ENCODE results near the gene TBXA2R.

The TBXA2R gene

GRCh38 chr19:3618811-3619630 lies 12.3 kb upstream of the TBXA2R start:
- DNase-seq, result no peak

- no peak for DNase-seq
These were observed 11.6 kb upstream of the TBXA2R start for GRCh38 chr19:3618144-3618810.

- no peak for DNase-seq
These were observed 10.8 kb upstream of the TBXA2R start for GRCh38 chr19:3617463-3617862.

GRCh38 chr19:3615524-3616135 lies 9.0 kb upstream of the TBXA2R start:
- no peak for DNase-seq

GRCh38 chr19:3614858-3615505 lies 8.3 kb upstream of the TBXA2R start:
- no peak for DNase-seq

GRCh38 chr19:3613818-3614661 lies 7.4 kb upstream of the TBXA2R start:
- no peak for DNase-seq

GRCh38 chr19:3612901-3613741 lies 6.4 kb upstream of the TBXA2R start:
- no peak for DNase-seq

GRCh38 chr19:3612330-3612729 lies 5.7 kb upstream of the TBXA2R start:
- DNase-seq, result no peak

GRCh38 chr19:3611841-3612240 lies 5.2 kb upstream of the TBXA2R start:
- DNase-seq, result no peak

GRCh38 chr19:3610745-3611717 lies 4.4 kb upstream of the TBXA2R start:
- DNase-seq, result no peak

- no peak for DNase-seq
These were observed 3.4 kb upstream of the TBXA2R start for GRCh38 chr19:3609779-3610719.

GRCh38 chr19:3608750-3609322 lies 2.2 kb upstream of the TBXA2R start:
- DNase-seq, result no peak

GRCh38 chr19:3608079-3608641 lies 1.5 kb upstream of the TBXA2R start:
- no peak for DNase-seq

- DNase-seq, result no peak
These were observed 816 bp upstream of the TBXA2R start for GRCh38 chr19:3607303-3608078.

- DNase-seq, result no peak
These were observed 443 bp downstream of the TBXA2R start for GRCh38 chr19:3606174-3606689.

- DNase-seq, result no peak
These were observed 905 bp downstream of the TBXA2R start for GRCh38 chr19:3605770-3606169.

GRCh38 chr19:3605361-3605760 lies 1.3 kb downstream of the TBXA2R start:
- no peak for DNase-seq

Measured in NCI-H2029 treated with DMSO at 0.1 percent for 48 hours (cell line).